ENCODE data around the gene TPRG1L. TPM values are rescaled to one million over a fixed set of nuclear protein-coding genes. Genes with fewer than 3 reads are reported as not detected.

The TPRG1L gene
- total RNA-seq, 1 experiment from 2014 or later, result 24.0 TPM

DNA sequence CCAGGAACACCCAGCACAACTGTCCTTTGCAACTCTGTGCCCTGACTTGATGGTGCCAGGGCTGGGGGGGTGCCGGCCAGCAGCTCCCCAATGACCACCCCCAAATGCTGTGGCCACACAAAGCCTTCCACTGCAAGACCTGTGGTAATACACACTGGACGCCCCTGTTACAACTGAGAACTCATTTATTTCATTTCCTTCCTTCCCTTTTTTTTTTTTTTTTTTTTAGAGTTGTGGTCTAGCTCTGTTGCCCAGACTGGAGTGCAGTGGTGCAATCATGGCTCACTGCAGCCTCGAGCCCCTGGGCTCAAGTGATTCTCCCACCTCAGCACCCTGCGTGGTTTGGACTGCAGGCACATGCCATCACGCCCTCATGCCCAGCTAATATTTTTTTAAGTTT, 52.7 kb downstream of the TPRG1L start:
- Histone ChIP-seq H3K27ac (ENCODE audit: insufficient read length, low read depth, low read length) (no peak overlapping the region), H3K23ac (ENCODE audit: insufficient read length, low read depth, low read length) (no peak overlapping the region), H3K4ac (ENCODE audit: low read depth, low read length) (no peak overlapping the region), H2BK15ac (ENCODE audit: low read depth, low read length) (no peak overlapping the region), H4K91ac (ENCODE audit: insufficient read length, low read depth, low read length) (no peak overlapping the region), H3K18ac (ENCODE audit: insufficient read length, low read depth, low read length) (no peak overlapping the region), H2AFZ (ENCODE audit: low read length) (no peak overlapping the region), H3K9ac (ENCODE audit: extremely low read depth, insufficient read length, low read length) (no peak overlapping the region), H3K4me1 (ENCODE audit: insufficient read depth, low read length) (no peaks in the 10 kb centered on the region), H3K79me2 (ENCODE audit: insufficient read depth, low read length) (no peaks in the 10 kb centered on the region), H4K20me1 (ENCODE audit: control insufficient read depth, insufficient read depth, insufficient read length) (no peaks in the 10 kb centered on the region), H3K4me2 (ENCODE audit: insufficient read depth, insufficient read length, low read length) (no peak overlapping the region), H3K56ac (ENCODE audit: insufficient read length, low read depth, low read length) (no peak overlapping the region), H2BK120ac (ENCODE audit: low read depth, low read length, poor library complexity, severe bottlenecking) (no peak overlapping the region), H2BK12ac (ENCODE audit: insufficient read length, low read depth, low read length) (no peak overlapping the region), H3K27me3 (ENCODE audit: insufficient read depth, low read length) (no peaks in the 10 kb centered on the region), H3K14ac (ENCODE audit: insufficient read depth, low read length) (no peak overlapping the region), H4K8ac (replicated peaks; ENCODE audit: insufficient read length, low read depth, low read length) (no peak overlapping the region), H2BK5ac (ENCODE audit: insufficient read length, low read length) (no peak overlapping the region), H2BK20ac (ENCODE audit: low read depth, low read length, poor library complexity, severe bottlenecking) (no peak overlapping the region), H3K79me1 (ENCODE audit: insufficient read depth, low read depth, low read length, poor library complexity, severe bottlenecking) (no peaks in the 10 kb centered on the region), H3K9me3 (ENCODE audit: control insufficient read depth, low read depth, low read length) (no peaks in the 10 kb centered on the region), H4K5ac (ENCODE audit: insufficient read length, low read depth, low read length) (no peak overlapping the region), H3T11ph (ENCODE audit: low read length) (no peak overlapping the region), H2AK5ac (ENCODE audit: insufficient read length, low read length) (no peak overlapping the region), H3K23me2 (ENCODE audit: insufficient read length, low read depth, low read length, poor library complexity, severe bottlenecking) (no peaks in the 10 kb centered on the region)
- no CpG with 5 or more reads among the region's 5 CpGs for WGBS (ENCODE audit: extremely low coverage, insufficient read length, low lambda C conversion rate)
- H3K9me3 Mint-ChIP-seq, result no peaks in the 10 kb centered on the region; a peak in 1 of 5 replicates
- H3K36me3 Mint-ChIP-seq (ENCODE audit: insufficient read depth in 1 of 3, low read depth in 3 of 3), result peaks cover 0 to 8% (median 0%) of the 10 kb centered on the region in 3 experiments; a peak in 2 of 7 replicates
- H3K4me3 Mint-ChIP-seq, result no peak overlapping the region
- DNase-seq, result no peak
- TF ChIP-seq, protein P1, sequence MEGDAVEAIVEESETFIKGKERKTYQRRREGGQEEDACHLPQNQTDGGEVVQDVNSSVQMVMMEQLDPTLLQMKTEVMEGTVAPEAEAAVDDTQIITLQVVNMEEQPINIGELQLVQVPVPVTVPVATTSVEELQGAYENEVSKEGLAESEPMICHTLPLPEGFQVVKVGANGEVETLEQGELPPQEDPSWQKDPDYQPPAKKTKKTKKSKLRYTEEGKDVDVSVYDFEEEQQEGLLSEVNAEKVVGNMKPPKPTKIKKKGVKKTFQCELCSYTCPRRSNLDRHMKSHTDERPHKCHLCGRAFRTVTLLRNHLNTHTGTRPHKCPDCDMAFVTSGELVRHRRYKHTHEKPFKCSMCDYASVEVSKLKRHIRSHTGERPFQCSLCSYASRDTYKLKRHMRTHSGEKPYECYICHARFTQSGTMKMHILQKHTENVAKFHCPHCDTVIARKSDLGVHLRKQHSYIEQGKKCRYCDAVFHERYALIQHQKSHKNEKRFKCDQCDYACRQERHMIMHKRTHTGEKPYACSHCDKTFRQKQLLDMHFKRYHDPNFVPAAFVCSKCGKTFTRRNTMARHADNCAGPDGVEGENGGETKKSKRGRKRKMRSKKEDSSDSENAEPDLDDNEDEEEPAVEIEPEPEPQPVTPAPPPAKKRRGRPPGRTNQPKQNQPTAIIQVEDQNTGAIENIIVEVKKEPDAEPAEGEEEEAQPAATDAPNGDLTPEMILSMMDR (conservative IDR thresholded peaks at IDR 0.05), result no peak
- H3K27me3 Mint-ChIP-seq (ENCODE audit: low read depth), result peaks cover 8% of the 10 kb centered on the region
- H3K4me1 Mint-ChIP-seq, result peaks cover 25 to 50% of the 10 kb centered on the region in 2 experiments
- no peak overlapping the region; a peak in 2 of 7 replicates for H3K27ac Mint-ChIP-seq

All from H9 (cell line).